Measurements from ENCODE around the gene KRR1. TPM values are rescaled to one million over a fixed set of nuclear protein-coding genes. Genes with fewer than 3 reads are reported as not detected.
A peak's percentile ranks its signal among the peaks of the same experiment; 100 is the strongest.
"Not testable (repeated sequence)": the region's sequence is repeated elsewhere in the genome, so short reads cannot be mapped to it uniquely, and the experiment has no call there.

Gene KRR1
- total RNA-seq, 2 experiments from 2014 or later, result 122 to 147 TPM

- Mint-ChIP-seq H3K27ac (peak overlapping the region; percentile 87), H3K27me3 (no peaks in the 10 kb centered on the region), H3K4me3 (peak overlapping the region; percentile 10), H3K9me3 (ENCODE audit: low read depth) (no peaks in the 10 kb centered on the region), H3K36me3 (ENCODE audit: low read depth) (peaks cover 12% of the 10 kb centered on the region), H3K4me1 (peaks cover 50% of the 10 kb centered on the region)
- DNase-seq (no peak), ATAC-seq (peak; percentile 6)
- intact Hi-C loops (cut with DNase I, micrococcal nuclease), result loop anchor here (1.0 to 10.0 kb wide), 5 partner anchors 9 to 966 kb away; partner anchors contain the start of genes GLIPR1 (in 2 of the 2) and KRR1 (in 2 of the 2)
- ChIA-PET CTCF (interaction anchor here (0.5 to 2.3 kb wide), 8 partner anchors 9 to 561 kb away, joined by 3 to 9 read pairs (median 3); partner anchors contain the start of gene GLIPR1), POLR2A (interaction anchor here (0.6 to 1.9 kb wide), 5 partner anchors 9 to 559 kb away, joined by 3 to 10 read pairs (median 3); partner anchors contain the start of genes GLIPR1 and KRR1)
These were observed 22.2 kb downstream of the KRR1 start for GRCh38 chr12:75489187-75489586.

- Mint-ChIP-seq H3K27me3 (no peaks in the 10 kb centered on the region), H3K4me1 (peaks cover 52% of the 10 kb centered on the region), H3K4me3 (no peak overlapping the region), H3K9me3 (ENCODE audit: low read depth) (no peaks in the 10 kb centered on the region), H3K36me3 (ENCODE audit: low read depth) (peaks cover 15% of the 10 kb centered on the region), H3K27ac (no peak overlapping the region)
- CTCF ChIA-PET, result interaction anchor here (0.5 to 2.3 kb wide), 6 partner anchors 8 to 384 kb away, joined by 3 to 9 read pairs (median 4); partner anchors contain the start of gene GLIPR1
- intact Hi-C loops (cut with DNase I, micrococcal nuclease), result loop anchor here (2.0 to 10.0 kb wide), 3 partner anchors 22 to 966 kb away; partner anchors contain the start of gene KRR1 (in 1 of the 2)
- POLR2A ChIA-PET, result interaction anchor here (1.9 kb wide), 1 partner anchor 23 kb away, joined by 6 read pairs; the partner anchor contains the start of gene KRR1
- ATAC-seq, result no peak
- DNase-seq, result peak; percentile 34
These were observed 22.9 kb downstream of the KRR1 start for GRCh38 chr12:75488553-75488952.

- DNase-seq (no peak), ATAC-seq (no peak)
- Mint-ChIP-seq H3K4me1 (peaks cover 59% of the 10 kb centered on the region), H3K27ac (no peak overlapping the region), H3K36me3 (ENCODE audit: low read depth) (peaks cover 19% of the 10 kb centered on the region), H3K9me3 (ENCODE audit: low read depth) (no peaks in the 10 kb centered on the region), H3K4me3 (no peak overlapping the region), H3K27me3 (no peaks in the 10 kb centered on the region)
- POLR2A ChIA-PET, result no interaction called here
- intact Hi-C loops (cut with DNase I, micrococcal nuclease), result loop anchor here (10.0 kb wide), 2 partner anchors 667 to 967 kb away; no protein-coding TSS in a partner anchor
- CTCF ChIA-PET, result interaction anchor here (6.9 kb wide), 1 partner anchor 12 kb away, joined by 147 read pairs; no protein-coding TSS in a partner anchor
These were observed 24.1 kb downstream of the KRR1 start for GRCh38 chr12:75487308-75487707.

- Mint-ChIP-seq H3K36me3 (ENCODE audit: low read depth) (peaks cover 13% of the 10 kb centered on the region), H3K4me3 (peak overlapping the region; percentile 0), H3K4me1 (peaks cover 77% of the 10 kb centered on the region), H3K27ac (peak overlapping the region; percentile 0)
- intact Hi-C loops (cut with DNase I, micrococcal nuclease), result loop anchor here (5.0 to 10.0 kb wide), 3 partner anchors 670 to 970 kb away; partner anchors contain the start of gene BBS10 (in 2 of the 2)
- not testable (repeated sequence) for H3K9me3 Mint-ChIP-seq (ENCODE audit: low read depth); ATAC-seq; H3K27me3 Mint-ChIP-seq; DNase-seq
- CTCF ChIA-PET, result interaction anchor here (0.6 to 6.9 kb wide), 37 partner anchors 8 to 972 kb away, joined by 3 to 147 read pairs (median 4); partner anchors contain the start of genes BBS10, GLIPR1L1, GLIPR1L2 and KRR1
- POLR2A ChIA-PET, result interaction anchor here (0.7 to 1.2 kb wide), 2 partner anchors 23 to 90 kb away, joined by 3 read pairs; no protein-coding TSS in a partner anchor
These were observed 27.0 kb downstream of the KRR1 start for GRCh38 chr12:75484450-75484849.

- H3K27me3 Mint-ChIP-seq, result no peaks in the 10 kb centered on the region
- ChIA-PET CTCF (interaction anchor here (0.5 to 6.9 kb wide), 18 partner anchors 9 to 865 kb away, joined by 3 to 147 read pairs (median 6); partner anchors contain the start of genes BBS10, GLIPR1L1, GLIPR1L2 and KRR1), POLR2A (interaction anchor here (0.6 to 1.2 kb wide), 3 partner anchors 24 to 1105 kb away, joined by 3 to 5 read pairs (median 3); no protein-coding TSS in a partner anchor)
- H3K9me3 Mint-ChIP-seq (ENCODE audit: low read depth), result no peaks in the 10 kb centered on the region
- H3K36me3 Mint-ChIP-seq (ENCODE audit: low read depth), result peaks cover 8% of the 10 kb centered on the region
- intact Hi-C loops (cut with DNase I, micrococcal nuclease), result loop anchor here (5.0 to 10.0 kb wide), 3 partner anchors 671 to 971 kb away; partner anchors contain the start of gene BBS10 (in 2 of the 2)
- ATAC-seq (no peak), DNase-seq (no peak)
- peaks cover 77% of the 10 kb centered on the region for H3K4me1 Mint-ChIP-seq
- H3K4me3 Mint-ChIP-seq, result peak overlapping the region; percentile 93
- H3K27ac Mint-ChIP-seq, result peak overlapping the region; percentile 89
These were observed 28.0 kb downstream of the KRR1 start for GRCh38 chr12:75483431-75483830.

- H3K4me3 Mint-ChIP-seq, result peak overlapping the region; percentile 93
- H3K4me1 Mint-ChIP-seq, result peaks cover 83% of the 10 kb centered on the region
- DNase-seq, result no peak
- H3K36me3 Mint-ChIP-seq (ENCODE audit: low read depth), result peaks cover 6% of the 10 kb centered on the region
- H3K9me3 Mint-ChIP-seq (ENCODE audit: low read depth), result no peaks in the 10 kb centered on the region
- ChIA-PET POLR2A (no interaction called here), CTCF (interaction anchor here (0.5 to 6.9 kb wide), 9 partner anchors 13 to 865 kb away, joined by 3 to 147 read pairs (median 4); partner anchors contain the start of genes BBS10, KRR1 and PHLDA1)
- intact Hi-C loops (cut with DNase I, micrococcal nuclease), result loop anchor here (5.0 to 10.0 kb wide), 3 partner anchors 672 to 972 kb away; partner anchors contain the start of gene BBS10 (in 2 of the 2)
- H3K27me3 Mint-ChIP-seq, result no peaks in the 10 kb centered on the region
- no peak for ATAC-seq
- H3K27ac Mint-ChIP-seq, result peak overlapping the region; percentile 89
These were observed 28.8 kb downstream of the KRR1 start for GRCh38 chr12:75482646-75483045.

GRCh38 chr12:75481774-75482173, 29.6 kb downstream of the KRR1 start:
- DNase-seq, result no peak
- intact Hi-C loops (cut with DNase I, micrococcal nuclease), result loop anchor here (2.0 to 10.0 kb wide), 6 partner anchors 147 to 973 kb away; partner anchors contain the start of genes BBS10 (in 2 of the 2), GLIPR1L1 (in 2 of the 2) and PHLDA1 (in 1 of the 2)
- CTCF ChIA-PET, result interaction anchor here (5.5 to 6.9 kb wide), 2 partner anchors 18 to 26 kb away, joined by 35 to 147 read pairs; no protein-coding TSS in a partner anchor
- Mint-ChIP-seq H3K27me3 (no peaks in the 10 kb centered on the region), H3K9me3 (ENCODE audit: low read depth) (no peaks in the 10 kb centered on the region), H3K36me3 (ENCODE audit: low read depth) (peaks cover 6% of the 10 kb centered on the region), H3K4me1 (peaks cover 88% of the 10 kb centered on the region), H3K27ac (peak overlapping the region; percentile 89), H3K4me3 (peak overlapping the region; percentile 93)
- POLR2A ChIA-PET, result no interaction called here
- no peak for ATAC-seq

- ATAC-seq (peak; percentile 6), DNase-seq (no peak)
- H3K9me3 Mint-ChIP-seq (ENCODE audit: low read depth), result no peaks in the 10 kb centered on the region
- intact Hi-C loops (cut with DNase I, micrococcal nuclease), result loop anchor here (2.0 to 10.0 kb wide), 6 partner anchors 146 to 974 kb away; partner anchors contain the start of genes BBS10 (in 2 of the 2), GLIPR1L1 (in 2 of the 2) and PHLDA1 (in 1 of the 2)
- POLR2A ChIA-PET, result interaction anchor here (0.7 to 2.0 kb wide), 7 partner anchors 8 to 603 kb away, joined by 3 to 10 read pairs (median 5); partner anchors contain the start of genes KRR1 and NAP1L1
- CTCF ChIA-PET, result interaction anchor here (0.6 to 6.9 kb wide), 8 partner anchors 8 to 147 kb away, joined by 3 to 147 read pairs (median 4); partner anchors contain the start of gene GLIPR1L1
- H3K4me1 Mint-ChIP-seq, result peaks cover 90% of the 10 kb centered on the region
- H3K36me3 Mint-ChIP-seq (ENCODE audit: low read depth), result peaks cover 6% of the 10 kb centered on the region
- H3K27me3 Mint-ChIP-seq, result no peaks in the 10 kb centered on the region
- peak overlapping the region; percentile 93 for H3K4me3 Mint-ChIP-seq
- peak overlapping the region; percentile 89 for H3K27ac Mint-ChIP-seq
These were observed 30.2 kb downstream of the KRR1 start for GRCh38 chr12:75481013-75481705.

GRCh38 chr12:75480469-75480949, 30.9 kb downstream of the KRR1 start, which contains the start of gene GLIPR1:
GLIPR1 (plus strand) TSS chr12:75480755; CDS start chr12:75480881, 126 bp downstream.
- CTCF ChIA-PET, result interaction anchor here (0.6 to 6.9 kb wide), 9 partner anchors 9 to 152 kb away, joined by 3 to 147 read pairs (median 4); partner anchors contain the start of gene GLIPR1L1
- intact Hi-C loops (cut with DNase I, micrococcal nuclease), result loop anchor here (1.0 to 10.0 kb wide), 13 partner anchors 9 to 1079 kb away; partner anchors contain the start of genes BBS10 (in 2 of the 2), GLIPR1L1 (in 2 of the 2), GLIPR1L2 (in 2 of the 2) and KRR1 (in 2 of the 2)
- peak; percentile 83 for ATAC-seq
- peak within 1 kb of the TSS; percentile 89 for H3K27ac Mint-ChIP-seq
- H3K4me3 Mint-ChIP-seq, result peak within 1 kb of the TSS; percentile 93
- POLR2A ChIA-PET, result interaction anchor here (0.7 to 2.0 kb wide), 7 partner anchors 9 to 604 kb away, joined by 3 to 10 read pairs (median 5); partner anchors contain the start of genes KRR1 and NAP1L1
- H3K4me1 Mint-ChIP-seq, result peaks cover 90% of the 10 kb centered on the region
- H3K27me3 Mint-ChIP-seq, result no peaks in the 10 kb centered on the region
- no peaks in the 10 kb centered on the region for H3K9me3 Mint-ChIP-seq (ENCODE audit: low read depth)
- DNase-seq, result peak; percentile 86
- H3K36me3 Mint-ChIP-seq (ENCODE audit: low read depth), result peaks cover 6% of the 10 kb centered on the region

GRCh38 chr12:75479963-75480461, 31.4 kb downstream of the KRR1 start:
- ChIA-PET POLR2A (interaction anchor here (1.0 to 2.0 kb wide), 5 partner anchors 10 to 604 kb away, joined by 3 to 10 read pairs (median 8); partner anchors contain the start of genes KRR1 and NAP1L1), CTCF (interaction anchor here (0.8 to 2.2 kb wide), 7 partner anchors 9 to 152 kb away, joined by 3 to 9 read pairs (median 4); partner anchors contain the start of genes GLIPR1L1 and GLIPR1L2)
- peak overlapping the region; percentile 93 for H3K4me3 Mint-ChIP-seq
- no peaks in the 10 kb centered on the region for H3K27me3 Mint-ChIP-seq
- peaks cover 88% of the 10 kb centered on the region for H3K4me1 Mint-ChIP-seq
- H3K36me3 Mint-ChIP-seq (ENCODE audit: low read depth), result peaks cover 6% of the 10 kb centered on the region
- peak; percentile 30 for ATAC-seq
- intact Hi-C loops (cut with DNase I, micrococcal nuclease), result loop anchor here (1.0 to 10.0 kb wide), 15 partner anchors 9 to 1079 kb away; partner anchors contain the start of genes BBS10 (in 2 of the 2), GLIPR1L1 (in 2 of the 2), GLIPR1L2 (in 2 of the 2) and KRR1 (in 2 of the 2)
- peak overlapping the region; percentile 89 for H3K27ac Mint-ChIP-seq
- DNase-seq, result peak; percentile 45
- H3K9me3 Mint-ChIP-seq (ENCODE audit: low read depth), result no peaks in the 10 kb centered on the region
